ENCODE results near the gene NUP214. TPM values are rescaled to one million over a fixed set of nuclear protein-coding genes. Genes with fewer than 3 reads are reported as not detected.

NUP214 gene
- total RNA-seq, 3 donors from 2014 or later, result 56.1 to 57.9 (median 56.5) TPM

GRCh38 chr9:131117121-131117761 is 8.1 kb upstream of the NUP214 start:
- Histone ChIP-seq H3K4me3 (no peak overlapping the region), H3K9me3 (no peaks in the 10 kb centered on the region), H3K4me1 (ENCODE audit: low read depth) (no peaks in the 10 kb centered on the region), H3K36me3 (ENCODE audit: low read depth) (no peaks in the 10 kb centered on the region)
- intact Hi-C loops (cut with DNase I, micrococcal nuclease), result no loop called here
- TF ChIP-seq CTCF (IDR thresholded peaks at IDR 0.05), result no peak
- ATAC-seq, result no peak
- no peak for DNase-seq

- Histone ChIP-seq H3K36me3 (ENCODE audit: low read depth) (no peaks in the 10 kb centered on the region), H3K9me3 (no peaks in the 10 kb centered on the region), H3K4me3 (no peak overlapping the region), H3K4me1 (ENCODE audit: low read depth) (no peaks in the 10 kb centered on the region)
- no peak for DNase-seq
- no peak for ATAC-seq
- intact Hi-C loops (cut with DNase I, micrococcal nuclease), result no loop called here
- no peak for TF ChIP-seq CTCF (IDR thresholded peaks at IDR 0.05)
These were observed 7.6 kb upstream of the NUP214 start for GRCh38 chr9:131117762-131118145.

GRCh38 chr9:131119600-131119999 is 5.8 kb upstream of the NUP214 start:
- intact Hi-C loops (cut with DNase I, micrococcal nuclease), result no loop called here
- Histone ChIP-seq H3K9me3 (no peaks in the 10 kb centered on the region), H3K4me1 (ENCODE audit: low read depth) (peaks cover 3% of the 10 kb centered on the region), H3K4me3 (no peak overlapping the region), H3K36me3 (ENCODE audit: low read depth) (no peaks in the 10 kb centered on the region)
- ATAC-seq, result no peak
- no peak for TF ChIP-seq CTCF (IDR thresholded peaks at IDR 0.05)
- no peak for DNase-seq

GRCh38 chr9:131120620-131121228 is 4.7 kb upstream of the NUP214 start:
- H3K9me3 ChIP-seq, result no peaks in the 10 kb centered on the region
- TF ChIP-seq CTCF (IDR thresholded peaks at IDR 0.05), result no peak
- DNase-seq, result no peak

DNA sequence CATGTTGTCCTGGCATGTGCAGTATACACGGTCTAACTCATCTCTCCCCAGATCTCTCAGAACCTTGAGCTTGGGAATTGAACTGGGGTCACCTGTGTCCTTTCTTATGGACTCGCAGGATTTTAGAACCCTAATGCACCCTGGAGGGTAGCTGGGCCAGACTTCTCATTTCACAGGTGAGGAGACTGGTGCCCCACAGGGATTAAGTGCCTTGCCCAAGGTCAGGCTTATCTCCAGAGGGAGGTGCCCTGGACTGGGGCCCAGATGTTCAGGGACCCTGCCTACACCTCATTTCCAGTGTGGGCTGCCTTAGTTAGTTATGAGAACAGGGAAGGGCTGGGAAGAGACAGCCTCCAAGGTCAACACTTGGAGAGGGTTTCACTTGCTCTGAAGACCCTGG is 4.0 kb upstream of the NUP214 start:
- Histone ChIP-seq H3K4me3 (no peak overlapping the region), H3K4me1 (ENCODE audit: low read depth) (peaks cover 7% of the 10 kb centered on the region), H3K36me3 (ENCODE audit: low read depth) (no peaks in the 10 kb centered on the region), H3K9me3 (no peaks in the 10 kb centered on the region)
- intact Hi-C loops (cut with DNase I, micrococcal nuclease), result no loop called here
- no peak for ATAC-seq
- TF ChIP-seq CTCF (IDR thresholded peaks at IDR 0.05), result no peak
- DNase-seq, result no peak

More at GRCh38 chr9:131120620-131121228, 4.7 kb upstream of the NUP214 start:
- Histone ChIP-seq H3K4me1 (ENCODE audit: low read depth) (peaks cover 5% of the 10 kb centered on the region), H3K36me3 (ENCODE audit: low read depth) (no peaks in the 10 kb centered on the region), H3K4me3 (no peak overlapping the region)
- intact Hi-C loops (cut with DNase I, micrococcal nuclease), result no loop called here
- no peak for ATAC-seq
